H1 (cell line): ENCODE measurements around the gene KIF3B. TPM values are rescaled to one million over a fixed set of nuclear protein-coding genes. Genes with fewer than 3 reads are reported as not detected.

Experiments
- CTCF ChIA-PET: fragments of 300-600 bp; sonication (Branson Sonifier 250); formaldehyde crosslinking; loops from one replicate; lab custom pipeline; 2021; ENCODE audit not compliant: partially characterized antibody; lab: Charles Lee
- POLR2A ChIA-PET: fragments of 300-600 bp; sonication (Branson Sonifier 250); formaldehyde crosslinking; loops from one replicate; lab custom pipeline; 2021; ENCODE audit warnings: inconsistent platforms; ENCODE audit not compliant: partially characterized antibody; lab: Charles Lee
- DNase-seq, 2 experiments: peaks; one replicate each; pipeline versions ENCODE4 v3.0.0 to v3.0.0-alpha.2; 2010 to 2022; ENCODE audit warnings: low spot score in 2 of 2, low read depth in 1 of 2, mixed read lengths in 1 of 2
- FAIRE-seq: peaks from 2 replicates; lab custom pipeline; 2011; peaks lifted over from hg19 to GRCh38; lab: Jason Lieb, UNC
- H2AFZ ChIP-seq: 2 replicates; pipeline ENCODE4 v1.8.1; 2012; ENCODE audit warnings: low read length, inconsistent platforms
- H2AK5ac ChIP-seq: 2 replicates; pipeline ENCODE4 v1.6.1; 2013; ENCODE audit warnings: low read depth, low read length
- H2BK120ac ChIP-seq: replicated peaks from 2 replicates; pipeline ENCODE3; 2013; ENCODE audit warnings: low read depth, low read length, inconsistent platforms
- H2BK12ac ChIP-seq: 2 replicates; pipeline ENCODE4 v1.6.1; 2013; ENCODE audit warnings: low read depth, low read length
- H2BK15ac ChIP-seq: 2 replicates; pipeline ENCODE4 v1.6.1; 2013; ENCODE audit warnings: low read length
- H2BK20ac ChIP-seq: 2 replicates; pipeline ENCODE4 v1.6.1; 2013; ENCODE audit warnings: low read length
- H2BK5ac ChIP-seq: 2 replicates; pipeline ENCODE4 v1.6.1; 2013; ENCODE audit warnings: low read depth, low read length
- H3K14ac ChIP-seq: 2 replicates; pipeline ENCODE4 v1.6.1; 2013; ENCODE audit warnings: inconsistent platforms; ENCODE audit not compliant: insufficient read length
- H3K18ac ChIP-seq: 2 replicates; pipeline ENCODE4 v1.6.1; 2013; ENCODE audit warnings: low read length; ENCODE audit errors: extremely low read depth
- H3K23ac ChIP-seq: 2 replicates; pipeline ENCODE4 v1.6.1; 2013; ENCODE audit warnings: inconsistent platforms; ENCODE audit not compliant: insufficient read length
- H3K23me2 ChIP-seq: 2 replicates; pipeline ENCODE4 v1.6.1; 2013; ENCODE audit warnings: low read depth, low read length
- H3K27ac ChIP-seq: 2 replicates; pipeline ENCODE4 v1.6.1; 2011; ENCODE audit warnings: low read depth, low read length, inconsistent platforms
- H3K27me3 ChIP-seq, 4 experiments: replicated peaks in 1 of 4; 1 replicate in 1 of 4; 2 replicates in 3 of 4; pipeline versions ENCODE4 v1.6.1 to v1.8.1; 2011 to 2013; ENCODE audit warnings: low read length in 3 of 4, mild to moderate bottlenecking in 3 of 4, inconsistent platforms in 2 of 4, mixed read lengths in 2 of 4, moderate library complexity in 1 of 4; ENCODE audit not compliant: control insufficient read depth in 3 of 4, insufficient read depth in 3 of 4; ENCODE audit errors: extremely low read depth in 1 of 4
- H3K36me3 ChIP-seq, 4 experiments: 2 replicates each; pipeline versions ENCODE4 v1.6.1 to v1.8.1; 2011 to 2013; ENCODE audit warnings: mild to moderate bottlenecking in 4 of 4, low read length in 3 of 4, moderate library complexity in 2 of 4, control low read depth in 1 of 4, inconsistent platforms in 1 of 4; ENCODE audit not compliant: insufficient read depth in 4 of 4, control insufficient read depth in 2 of 4
- H3K4ac ChIP-seq: replicated peaks from 2 replicates; pipeline ENCODE3; 2013; ENCODE audit warnings: low read length, low read depth, mixed read lengths, inconsistent platforms; ENCODE audit not compliant: insufficient read length
- H3K4me1 ChIP-seq, 4 experiments: replicated peaks in 1 of 4; 1 replicate in 1 of 4; 2 replicates in 3 of 4; pipeline versions ENCODE4 v1.6.1 to v1.8.1; 2011 to 2013; ENCODE audit warnings: low read length in 3 of 4, inconsistent platforms in 2 of 4, mixed read lengths in 1 of 4; ENCODE audit not compliant: insufficient read depth in 4 of 4, control insufficient read depth in 3 of 4
- H3K4me2 ChIP-seq, 2 experiments: 2 replicates each; pipeline versions ENCODE4 v1.6.1 to v1.8.1; 2011 to 2013; ENCODE audit warnings: low read depth in 2 of 2, low read length in 2 of 2, control low read depth in 1 of 2, inconsistent platforms in 1 of 2, mild to moderate bottlenecking in 1 of 2; ENCODE audit not compliant: insufficient read depth in 1 of 2
- H3K4me3 ChIP-seq, 4 experiments: fragments of 200-600, 300-600 bp in 1 of 4; sonication (generic), shearing (Covaris generic), sonication (Bioruptor Twin) in 1 of 4; 2 replicates each; pipeline versions ENCODE4 v1.5.1 to v1.8.1; 2011 to 2016; ENCODE audit warnings: low read length in 4 of 4, low read depth in 3 of 4, control low read depth in 2 of 4, inconsistent platforms in 2 of 4, mild to moderate bottlenecking in 2 of 4, mixed read lengths in 1 of 4, moderate library complexity in 1 of 4; ENCODE audit not compliant: insufficient read depth in 2 of 4; ENCODE audit errors: extremely low read depth in 1 of 4
- H3K56ac ChIP-seq: replicated peaks from 2 replicates; pipeline ENCODE3; 2013; ENCODE audit warnings: low read depth, mild to moderate bottlenecking, mixed read lengths, low read length, inconsistent platforms; ENCODE audit not compliant: insufficient read length
- H3K79me1 ChIP-seq: 2 replicates; pipeline ENCODE4 v1.6.1; 2013; ENCODE audit warnings: low read depth, low read length, control low read depth
- H3K79me2 ChIP-seq, 2 experiments: 2 replicates each; pipeline versions ENCODE4 v1.6.1 to v1.8.1; 2012 to 2013; ENCODE audit warnings: low read length in 2 of 2, mild to moderate bottlenecking in 2 of 2, inconsistent platforms in 1 of 2; ENCODE audit not compliant: insufficient read depth in 2 of 2, control insufficient read depth in 1 of 2
- H3K9ac ChIP-seq, 4 experiments: replicated peaks in 1 of 4; 1 replicate in 1 of 4; 2 replicates in 3 of 4; pipeline versions ENCODE4 v1.6.1 to v1.8.1; 2011 to 2013; ENCODE audit warnings: low read depth in 3 of 4, low read length in 3 of 4, control low read depth in 2 of 4, mild to moderate bottlenecking in 2 of 4, moderate library complexity in 2 of 4, inconsistent platforms in 1 of 4; ENCODE audit errors: extremely low read depth in 1 of 4
- H3K9me3 ChIP-seq, 2 experiments: 2 replicates each; pipeline versions ENCODE4 v1.6.1 to v1.8.1; 2012 to 2013; ENCODE audit warnings: mild to moderate bottlenecking in 2 of 2, moderate library complexity in 2 of 2, control low read depth in 1 of 2, inconsistent platforms in 1 of 2, low read depth in 1 of 2, low read length in 1 of 2, mixed read lengths in 1 of 2; ENCODE audit not compliant: insufficient read depth in 2 of 2
- H4K20me1 ChIP-seq, 2 experiments: replicated peaks in 1 of 2; 2 replicates each; pipeline versions ENCODE3 to v1.8.1; 2011 to 2013; ENCODE audit warnings: inconsistent platforms in 2 of 2, low read length in 2 of 2, mild to moderate bottlenecking in 1 of 2; ENCODE audit not compliant: insufficient read depth in 2 of 2, control insufficient read depth in 1 of 2
- H4K5ac ChIP-seq: 2 replicates; pipeline ENCODE4 v1.6.1; 2013; ENCODE audit warnings: low read length, low read depth, mixed read lengths, inconsistent platforms; ENCODE audit not compliant: insufficient read length
- H4K8ac ChIP-seq: 2 replicates; pipeline ENCODE4 v1.8.0; 2013; ENCODE audit warnings: mild to moderate bottlenecking, moderate library complexity, low read length, inconsistent platforms; ENCODE audit not compliant: insufficient read depth; ENCODE audit errors: extremely low read depth
- H4K91ac ChIP-seq: replicated peaks from 2 replicates; pipeline ENCODE3; 2013; ENCODE audit warnings: low read length, mixed read lengths, inconsistent platforms; ENCODE audit not compliant: insufficient read length
- ATF3 ChIP-seq: IDR thresholded peaks from 2 replicates; pipeline ENCODE4 v1.6.1; 2011; ENCODE audit warnings: low read depth, mild to moderate bottlenecking, low read length; ENCODE audit not compliant: insufficient read depth
- GABPA ChIP-seq: IDR thresholded peaks from 2 replicates; pipeline ENCODE4 v1.6.1; 2011; ENCODE audit warnings: mild to moderate bottlenecking, low read length, moderate library complexity, borderline replicate concordance; ENCODE audit not compliant: insufficient read depth
- JUN ChIP-seq: IDR thresholded peaks from 2 replicates; pipeline ENCODE4 v1.6.1; 2011; ENCODE audit warnings: low read depth, mild to moderate bottlenecking, improper control_type of control experiment, low read length
- KDM5A ChIP-seq: fragments of 200-600 bp; IDR thresholded peaks from 2 replicates; pipeline ENCODE4 v1.7.1; 2012; ENCODE audit warnings: mild to moderate bottlenecking, low read length, inconsistent platforms, mixed read lengths
- NRF1 ChIP-seq: IDR thresholded peaks from 2 replicates; pipeline ENCODE4 v1.6.1; 2011; ENCODE audit warnings: mild to moderate bottlenecking, low read depth, low read length, improper control_type of control experiment
- RBBP5 ChIP-seq: IDR thresholded peaks from 2 replicates; pipeline ENCODE4 v1.7.1; 2012; ENCODE audit warnings: low read depth, mild to moderate bottlenecking, inconsistent platforms, low read length, moderate library complexity, borderline replicate concordance
- SIN3A ChIP-seq, 2 experiments: IDR thresholded peaks in 1 of 2; conservative IDR thresholded peaks in 1 of 2; 2 replicates each; pipeline ENCODE4 v1.6.1; 2011 to 2012; ENCODE audit warnings: low read length in 2 of 2, improper control_type of control experiment in 1 of 2, low read depth in 1 of 2, mild to moderate bottlenecking in 1 of 2
- SP2 ChIP-seq: IDR thresholded peaks from 2 replicates; pipeline ENCODE4 v1.6.1; 2012; ENCODE audit warnings: mild to moderate bottlenecking, low read length, inconsistent platforms
- WGBS, 2 experiments: shearing (Covaris generic) in 1 of 2; methylation state at CpG; one replicate each; pipeline versions ENCODE4 v1.1.6 to v1.1.7; 2013 to 2015; ENCODE audit warnings: low lambda C conversion rate in 2 of 2, mixed read lengths in 2 of 2, inconsistent platforms in 1 of 2, low coverage in 1 of 2, missing lambda C conversion rate in 1 of 2; ENCODE audit not compliant: insufficient replicate concordance in 2 of 2, insufficient coverage in 1 of 2, insufficient read length in 1 of 2; ENCODE audit errors: extremely low coverage in 1 of 2, missing lambda C conversion rate in 1 of 2; 5-methylcytosine and 5-hydroxymethylcytosine counted together
- polyA plus RNA-seq, 7 experiments: library from polyadenylated mRNA; depleted of rRNA in 3 of 7; stranded (reverse) in 5 of 7; unstranded in 2 of 7; fragments of >200 nt in 5 of 7; fragments of 200-250 nt in 2 of 7; gene quantifications; 1 replicate in 5 of 7; 2 replicates in 1 of 7; 4 replicates in 1 of 7; pipeline versions ENCODE4 v1.2.1 to v1.2.3, GENCODE V29; 2011 to 2013; ENCODE audit warnings: missing spikeins in 2 of 7, mixed read lengths in 2 of 7
- total RNA-seq: library from RNA; stranded (reverse); fragmentation: NEBNext Ultra II Directional; extraction: Animal tissue kit (Norgen Biotek cat#: 25700); gene quantifications from 2 replicates; pipeline ENCODE4 v1.2.1, GENCODE V29; 2021

Gene KIF3B
- total and polyA plus RNA-seq, 2 of the 8 experiments (the other 6 are each of a cell fraction or from before 2014, with no cell fraction given), result 10.1 to 22.4 TPM

DNA sequence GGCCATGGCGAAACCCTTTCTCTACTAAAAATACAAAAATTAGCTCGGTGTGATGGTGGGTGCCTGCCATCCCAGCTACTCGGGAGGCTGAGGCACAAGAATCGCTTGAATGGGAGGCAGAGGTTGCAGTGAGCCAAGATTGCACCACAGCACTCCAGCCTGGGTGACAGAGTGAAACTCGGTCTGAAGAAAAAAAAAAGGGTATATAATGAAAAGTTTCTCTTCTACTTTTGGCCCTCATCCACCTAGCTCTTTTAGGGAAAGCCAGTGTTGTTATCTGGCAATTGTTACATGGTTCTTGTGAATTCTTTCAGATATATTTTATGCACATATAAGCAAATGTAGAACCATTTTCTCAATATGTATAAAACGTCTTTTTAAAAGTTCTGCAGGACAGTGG lies 19.0 kb downstream of the KIF3B start:
- Histone ChIP-seq H3K18ac (no peak overlapping the region), H3K4ac (no peak overlapping the region), H4K20me1 (peaks cover 0 to 10% of the 10 kb centered on the region in 2 experiments), H2BK12ac (no peak overlapping the region), H2BK5ac (no peak overlapping the region), H2BK120ac (no peak overlapping the region), H3K23ac (no peak overlapping the region), H3K79me2 (no peaks in the 10 kb centered on the region), H3K4me2 (no peak overlapping the region), H3K4me1 (0 out of 7 replicates have a peak, but pooled peaks cover 0 to 2% (median 0%) of the 10 kb centered on the region in 4 experiments), H3K14ac (no peak overlapping the region), H2BK20ac (no peak overlapping the region), H4K8ac (no peak overlapping the region), H3K27ac (no peak overlapping the region), H3K23me2 (no peaks in the 10 kb centered on the region), H2AK5ac (no peak overlapping the region), H3K4me3 (no peak overlapping the region), H3K36me3 (no peaks in the 10 kb centered on the region), H3K9ac (no peak overlapping the region), H2AFZ (no peak overlapping the region), H3K9me3 (no peaks in the 10 kb centered on the region), H4K5ac (no peak overlapping the region), H4K91ac (no peak overlapping the region), H3K56ac (no peak overlapping the region), H3K27me3 (no peaks in the 10 kb centered on the region), H2BK15ac (no peak overlapping the region), H3K79me1 (no peaks in the 10 kb centered on the region; the same call in none of the 2 replicates)
- FAIRE-seq, result no peak
- ChIA-PET POLR2A (interaction anchor here (0.7 to 1.2 kb wide), 2 partner anchors 20 to 22 kb away, joined by 3 read pairs; no protein-coding TSS in a partner anchor), CTCF (no interaction called here)
- no peak for DNase-seq
- 85% methylated on average over 6 of the region's 6 CpGs; no CpG with 5 or more reads in 1 of the 2 experiments for WGBS, 2 experiments
- TF ChIP-seq NRF1 (no peak), JUN (no peak), ATF3 (no peak), KDM5A (no peak), GABPA (no peak), SIN3A (conservative IDR thresholded peaks at IDR 0.05 in 1 of 2, IDR thresholded peaks at IDR 0.05 in 1 of 2; ENCODE audit: low read depth in 1 of 2, low read length in 2 of 2) (no peak), RBBP5 (no peak), SP2 (no peak)
